ENCODE data around the gene COP1.

GRCh38 chr1:176211396-176212165, 4.5 kb upstream of the COP1 start:
- no peak for TF ChIP-seq CTCF (IDR thresholded peaks at IDR 0.05)
- TF ChIP-seq POLR2A (IDR thresholded peaks at IDR 0.05) = no peak
